ENCODE measurements around the gene INHA.

Gene INHA

GRCh38 chr2:219559156-219559915 is 12.8 kb upstream of the INHA start:
- DNase-seq, result no peak

GRCh38 chr2:219560037-219560892 is 11.8 kb upstream of the INHA start:
- DNase-seq, result no peak

GRCh38 chr2:219560893-219561178 is 11.3 kb upstream of the INHA start:
- DNase-seq, result no peak

- no peak for DNase-seq
Measured at GRCh38 chr2:219561179-219562048, 10.7 kb upstream of the INHA start.

- no peak for DNase-seq
Measured at GRCh38 chr2:219562049-219563020, 9.8 kb upstream of the INHA start.

- no peak for DNase-seq
Measured at GRCh38 chr2:219563271-219563928, 8.7 kb upstream of the INHA start.

- no peak for DNase-seq
Measured at GRCh38 chr2:219565130-219566080, 6.7 kb upstream of the INHA start.

GRCh38 chr2:219566640-219567039 is 5.5 kb upstream of the INHA start:
- no peak for DNase-seq

GRCh38 chr2:219567131-219567530 is 5.0 kb upstream of the INHA start:
- DNase-seq, result no peak

GRCh38 chr2:219567791-219568361 is 4.2 kb upstream of the INHA start:
- DNase-seq, result no peak

GRCh38 chr2:219569041-219569440 is 3.1 kb upstream of the INHA start:
- no peak for DNase-seq

GRCh38 chr2:219569635-219570034 is 2.5 kb upstream of the INHA start:
- no peak for DNase-seq

- DNase-seq, result no peak
Measured at GRCh38 chr2:219570194-219570923, 1.8 kb upstream of the INHA start.

GRCh38 chr2:219570924-219571310 is 1.2 kb upstream of the INHA start:
- DNase-seq, result no peak

- DNase-seq, result no peak
Measured at GRCh38 chr2:219571311-219572236, 536 bp upstream of the INHA start, which contains the start of gene OBSL1. OBSL1 (minus strand) TSS chr2:219571539; CDS start chr2:219571232, 307 bp downstream.

GRCh38 chr2:219573166-219573565 is 1.1 kb downstream of the INHA start:
- DNase-seq, result no peak

- no peak for DNase-seq
Measured at GRCh38 chr2:219574484-219575311, 2.6 kb downstream of the INHA start.

Data from activated CD4-positive, CD25-positive, alpha-beta regulatory T cell treated with anti-CD3 and anti-CD28 coated beads, Interleukin-2, amount 50 U/mL, for 72 hours (primary cell).